Activated CD8-positive, alpha-beta memory T cell treated with anti-CD3 and anti-CD28 coated beads for 36 hours (primary cell): ENCODE measurements around the gene STEAP4. TPM values are rescaled to one million over a fixed set of nuclear protein-coding genes. Genes with fewer than 3 reads are reported as not detected.

Experiments used
- CTCF ChIA-PET: fragments of 350-600 bp; sonication (Branson Sonifier 250); formaldehyde crosslinking; loops from one replicate; lab custom pipeline; 2021; ENCODE audit warnings: antibody characterized with exemption; lab: Charles Lee
- POLR2A ChIA-PET: fragments of 350-600 bp; sonication (Branson Sonifier 250); formaldehyde crosslinking; loops from one replicate; lab custom pipeline; 2021; ENCODE audit warnings: antibody characterized with exemption; lab: Charles Lee
- total RNA-seq, 2 experiments: library from RNA; stranded (reverse); gene quantifications; one replicate each; pipeline ENCODE4 v1.2.3, GENCODE V29; 2021

Gene STEAP4
- total RNA-seq, 2 experiments from 2014 or later = not detected

GRCh38 chr7:88229302-88229995 lies 77.2 kb downstream of the STEAP4 start:
- CTCF ChIA-PET = no interaction called here
- POLR2A ChIA-PET = no interaction called here

- POLR2A ChIA-PET = no interaction called here
- CTCF ChIA-PET = no interaction called here
These were observed 79.7 kb downstream of the STEAP4 start for GRCh38 chr7:88226886-88227516.

DNA sequence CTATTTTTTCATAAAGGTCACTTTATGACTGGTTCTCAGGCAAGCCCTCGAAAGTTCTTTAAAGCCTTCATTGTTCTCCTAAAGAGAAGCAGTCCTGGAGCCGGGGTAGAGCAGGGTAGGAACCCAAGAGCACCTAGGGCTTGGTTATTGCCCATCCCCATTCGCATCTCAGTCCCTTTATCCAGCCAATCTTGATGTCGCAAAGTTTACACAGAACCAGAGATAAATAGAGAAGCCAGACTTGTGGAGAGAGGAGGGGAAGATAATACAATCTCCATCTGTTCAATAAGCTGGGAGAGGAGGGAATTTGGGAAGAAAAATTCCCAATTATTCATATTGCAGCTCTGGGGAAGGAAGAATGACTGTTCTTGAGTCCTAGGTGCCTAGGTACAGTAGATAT lies 80.5 kb downstream of the STEAP4 start:
- ChIA-PET CTCF (no interaction called here), POLR2A (no interaction called here)

GRCh38 chr7:88224601-88225275 lies 82.0 kb downstream of the STEAP4 start:
- CTCF ChIA-PET = no interaction called here

DNA sequence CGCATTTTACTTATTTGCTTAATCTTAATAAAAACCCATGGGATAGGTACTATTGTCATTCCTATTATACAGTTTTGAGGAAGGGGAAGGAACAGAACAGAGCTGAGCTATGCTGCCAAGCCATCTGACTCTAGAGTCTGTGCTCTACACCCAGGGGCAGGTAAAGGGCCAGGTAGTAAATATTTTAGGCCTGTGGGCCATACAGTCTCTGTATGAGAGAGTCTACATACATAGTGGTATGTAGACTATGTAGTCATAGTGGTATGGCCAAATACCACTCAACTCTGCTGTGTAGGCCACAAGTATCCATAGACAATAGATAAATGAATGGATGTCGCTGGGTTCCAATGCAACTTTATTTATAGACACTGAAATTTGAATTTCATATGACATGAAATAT lies 83.4 kb downstream of the STEAP4 start:
- ChIA-PET POLR2A (no interaction called here), CTCF (no interaction called here)

More at GRCh38 chr7:88224601-88225275, 82.0 kb downstream of the STEAP4 start:
- POLR2A ChIA-PET = no interaction called here

Other genes with a start within 250 kb of the STEAP4 start
- gene SRI, start 86.9 kb downstream of the STEAP4 start, total RNA-seq = 100 to 1,000 TPM; 275 to 276 TPM